Erythroblast (primary cell): Measurements from ENCODE around the gene SAC3D1.

ENCODE experiments used
- DNase-seq, 2 experiments: peaks; one replicate each; lab custom pipeline; 2025; lab: John Stamatoyannopoulos, UW
- GATA1 ChIP-seq: IDR thresholded peaks from 2 replicates; pipeline ENCODE4 v1.6.1; 2011; ENCODE audit warnings: low read depth, mild to moderate bottlenecking, control low read depth, low read length, moderate library complexity
- POLR2A ChIP-seq: IDR thresholded peaks from 2 replicates; pipeline ENCODE4 v1.6.1; 2011; ENCODE audit warnings: mild to moderate bottlenecking, low read length

SAC3D1 gene

DNA sequence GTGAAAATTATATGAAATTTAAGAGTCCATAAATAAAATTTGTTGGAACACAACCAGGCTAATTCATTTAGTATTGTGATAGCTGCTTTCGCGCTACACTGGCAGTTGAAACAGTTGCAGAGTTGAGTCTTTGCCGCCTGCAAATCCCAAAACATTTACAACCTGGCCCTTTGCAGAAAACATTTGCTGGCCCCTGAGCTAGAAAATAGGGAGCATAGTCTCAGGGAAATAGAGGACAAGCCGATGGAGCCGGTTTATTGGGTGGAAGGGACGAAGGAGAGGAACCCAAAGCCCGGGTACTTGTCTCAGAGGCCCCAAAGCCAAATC is 527 bp upstream of the SAC3D1 start:
- no peak for TF ChIP-seq POLR2A
- TF ChIP-seq GATA1: no peak
- no peak for DNase-seq

DNA sequence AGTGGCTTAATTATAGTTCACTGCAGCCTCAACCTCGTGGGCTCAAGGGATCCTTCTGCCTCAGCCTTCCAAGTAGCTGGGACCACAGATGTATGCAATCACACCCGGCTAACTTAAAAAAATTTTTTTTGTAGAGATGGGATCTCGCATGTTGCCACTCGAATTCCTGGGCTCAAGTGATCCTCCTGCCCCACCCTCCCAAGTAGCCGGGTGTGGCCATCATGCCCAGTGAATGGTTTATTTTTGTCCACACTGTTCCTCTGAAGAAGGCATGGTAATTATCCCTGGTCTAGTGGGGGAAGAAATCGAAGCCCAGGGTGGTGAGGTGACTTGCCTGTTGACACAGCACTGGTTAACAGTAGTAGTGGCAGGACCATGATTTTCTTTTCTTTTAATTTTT is 1.9 kb downstream of the SAC3D1 start:
- no peak for TF ChIP-seq POLR2A
- no peak for TF ChIP-seq GATA1
- DNase-seq: no peak

DNA sequence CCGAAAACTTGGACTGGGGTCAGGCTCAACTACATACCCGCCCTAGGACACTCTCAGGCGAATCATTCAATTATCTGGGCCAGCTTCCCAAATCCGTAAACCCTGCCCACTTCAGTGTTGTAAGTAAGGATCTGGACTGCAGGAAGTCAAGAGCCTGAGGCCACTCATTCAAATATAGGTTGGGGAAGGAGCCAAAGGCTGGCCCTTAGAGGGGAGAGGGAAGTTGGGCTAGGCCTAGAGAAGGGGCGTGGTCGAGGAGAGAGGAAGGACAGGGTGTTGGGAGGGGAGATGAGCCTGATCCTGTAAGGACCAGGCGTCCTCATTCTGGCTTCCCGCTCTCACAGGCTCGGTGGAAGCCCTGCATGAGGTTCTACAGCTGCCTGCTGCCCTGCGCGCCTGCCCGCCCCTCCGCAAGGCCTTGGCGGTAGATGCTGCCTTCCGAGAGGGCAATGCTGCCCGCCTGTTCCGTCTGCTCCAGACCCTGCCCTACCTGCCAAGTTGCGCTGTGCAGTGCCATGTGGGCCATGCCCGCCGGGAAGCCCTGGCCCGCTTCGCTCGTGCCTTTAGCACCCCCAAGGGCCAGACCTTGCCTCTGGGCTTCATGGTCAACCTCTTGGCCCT is 3.0 kb downstream of the SAC3D1 start:
- TF ChIP-seq GATA1 (no peak), POLR2A (no peak)
- no peak for DNase-seq

DNA sequence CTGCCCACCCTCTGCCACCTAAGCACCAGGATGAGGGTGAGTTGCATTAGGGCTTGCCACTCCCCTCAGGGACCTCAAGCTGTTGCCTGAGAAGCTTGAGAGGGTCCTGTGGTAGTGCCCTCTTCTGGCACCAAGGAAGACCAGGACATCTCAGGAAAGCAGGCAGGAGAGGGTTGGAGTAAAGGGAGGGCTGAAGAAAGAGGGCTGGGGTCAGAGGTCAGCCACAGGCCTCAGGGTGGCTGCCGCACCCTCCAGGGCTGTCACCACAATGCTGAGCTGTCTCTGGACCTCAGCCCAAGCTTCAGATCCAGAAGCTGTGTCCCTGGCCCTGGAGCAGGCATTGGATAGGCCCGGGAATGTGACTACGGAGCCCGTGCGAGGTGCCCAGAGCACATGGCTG is 4.1 kb downstream of the SAC3D1 start:
- TF ChIP-seq GATA1 (no peak), POLR2A (no peak)
- no peak for DNase-seq

DNA sequence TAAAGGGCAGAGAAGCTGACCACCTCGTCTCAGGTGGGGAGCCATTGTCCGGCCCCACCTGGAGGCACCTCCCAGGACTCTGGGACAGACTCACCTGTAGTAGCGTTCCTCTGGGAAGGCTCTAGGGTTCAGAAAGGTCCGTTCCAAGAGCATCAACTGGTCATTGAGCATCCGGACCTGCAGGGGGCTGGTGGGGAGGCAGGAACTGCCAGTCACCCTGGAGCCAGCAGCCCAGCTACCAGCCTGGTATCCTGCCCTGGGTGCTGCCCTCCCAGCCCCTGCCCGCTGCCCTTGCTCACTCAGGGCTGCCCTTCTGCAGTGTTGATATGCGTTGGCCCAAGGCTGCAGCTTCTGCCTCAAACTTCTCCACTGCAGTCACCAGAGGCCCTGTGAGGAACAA is 4.7 kb downstream of the SAC3D1 start:
- no peak for DNase-seq

DNA sequence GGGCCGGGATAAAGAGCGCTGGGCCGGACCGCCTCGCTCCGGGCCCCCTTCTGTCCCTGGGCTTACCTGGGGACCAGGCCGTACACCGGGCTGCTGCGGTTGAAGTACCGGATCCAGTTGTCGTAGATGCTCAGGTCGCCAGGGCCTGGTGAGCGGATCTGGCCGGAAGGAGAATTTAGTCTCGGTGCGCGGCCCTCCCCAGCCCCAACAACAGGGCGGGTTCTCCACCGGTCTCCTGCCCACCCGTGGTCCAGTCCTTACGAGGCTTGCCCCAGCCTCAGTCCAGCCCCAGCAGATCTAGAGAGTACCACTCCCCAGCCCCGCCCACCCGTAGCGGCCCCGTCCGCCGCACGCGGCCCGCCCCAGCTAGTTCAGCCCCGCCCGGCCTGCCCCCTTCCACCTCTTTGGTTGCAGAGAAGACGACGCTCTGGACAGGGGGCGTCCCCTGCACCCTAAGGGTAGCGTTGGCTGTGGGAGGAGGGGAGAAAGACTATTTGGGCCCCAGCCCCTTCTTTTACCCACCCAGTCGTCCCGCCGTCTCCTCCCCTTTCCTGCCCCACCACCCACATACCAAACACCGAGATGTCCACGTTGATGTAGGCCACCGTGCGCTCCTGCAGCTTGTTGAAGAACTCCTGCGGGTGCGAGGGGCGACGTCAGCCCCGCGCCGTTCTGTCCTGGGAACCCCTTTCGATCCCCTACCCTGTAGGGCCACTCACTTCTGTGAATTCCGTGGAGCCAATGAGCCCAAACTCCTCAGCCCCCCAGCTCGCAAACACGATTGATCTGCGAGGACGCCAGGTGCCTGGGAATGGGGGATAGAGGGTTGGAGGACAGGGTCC is 6.8 kb downstream of the SAC3D1 start:
- no peak for TF ChIP-seq GATA1
- no peak for TF ChIP-seq POLR2A
- DNase-seq: peak in 1 of 2 experiments; percentile 23

More for the DNA sequence above, 4.7 kb downstream of the SAC3D1 start:
- TF ChIP-seq GATA1 (no peak), POLR2A (no peak)

DNA sequence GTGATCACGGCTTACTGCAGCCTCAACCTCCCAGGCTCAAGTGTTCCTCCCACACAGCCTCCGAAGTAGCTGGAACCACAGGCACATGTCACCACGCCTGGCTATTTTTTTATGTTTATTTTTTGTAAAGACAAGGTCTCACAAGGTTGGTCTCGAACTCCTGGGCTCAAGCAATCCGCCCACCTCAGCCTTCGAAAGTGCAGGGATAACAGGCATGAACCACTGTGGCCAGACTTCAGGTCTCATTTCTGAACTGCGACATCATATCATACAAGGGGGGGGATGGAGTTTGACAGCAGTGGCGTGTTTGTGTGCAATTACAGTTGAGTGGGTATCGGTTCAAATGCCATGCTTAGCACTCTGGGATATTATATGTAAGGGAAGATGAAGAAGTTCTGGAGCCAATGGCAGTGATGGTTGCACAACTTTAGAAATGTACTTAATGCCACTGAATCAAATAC is 10.4 kb downstream of the SAC3D1 start:
- TF ChIP-seq POLR2A: no peak
- TF ChIP-seq GATA1: no peak
- DNase-seq: no peak

DNA sequence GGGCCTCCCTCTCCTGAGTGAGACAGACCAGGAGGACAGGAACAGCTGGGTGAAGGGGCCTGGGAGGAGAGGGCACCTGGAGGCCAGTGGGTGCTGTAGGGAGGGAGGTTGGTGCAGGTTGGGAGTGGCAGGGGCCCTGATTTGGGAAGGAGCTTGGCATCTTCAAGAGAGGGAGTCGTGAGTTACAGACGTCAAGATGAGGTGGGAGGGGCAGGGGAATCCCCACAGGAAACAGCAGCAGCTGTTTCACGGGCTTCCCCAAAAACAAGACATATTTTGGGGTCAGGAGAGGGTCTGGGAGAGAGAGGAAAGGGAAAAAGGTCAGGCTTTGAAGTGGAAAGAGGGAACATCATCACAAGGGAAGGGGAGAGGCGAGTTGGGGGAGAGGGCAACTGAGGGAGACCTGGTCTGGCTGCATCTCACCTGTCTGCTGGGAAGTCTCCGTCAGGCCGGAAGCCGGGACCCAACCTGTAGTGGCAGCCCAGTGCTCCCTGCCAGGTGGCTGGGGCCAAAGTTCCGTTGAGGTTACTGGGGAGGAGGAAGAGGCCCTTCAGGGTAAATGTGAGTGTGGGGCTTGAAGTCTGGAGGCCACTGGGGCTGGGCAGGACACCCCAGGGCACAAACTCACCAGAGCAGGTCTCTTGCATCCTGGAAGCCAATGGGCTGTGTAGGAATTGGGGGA is 13.0 kb downstream of the SAC3D1 start:
- DNase-seq: no peak
- TF ChIP-seq POLR2A (no peak), GATA1 (no peak)

DNA sequence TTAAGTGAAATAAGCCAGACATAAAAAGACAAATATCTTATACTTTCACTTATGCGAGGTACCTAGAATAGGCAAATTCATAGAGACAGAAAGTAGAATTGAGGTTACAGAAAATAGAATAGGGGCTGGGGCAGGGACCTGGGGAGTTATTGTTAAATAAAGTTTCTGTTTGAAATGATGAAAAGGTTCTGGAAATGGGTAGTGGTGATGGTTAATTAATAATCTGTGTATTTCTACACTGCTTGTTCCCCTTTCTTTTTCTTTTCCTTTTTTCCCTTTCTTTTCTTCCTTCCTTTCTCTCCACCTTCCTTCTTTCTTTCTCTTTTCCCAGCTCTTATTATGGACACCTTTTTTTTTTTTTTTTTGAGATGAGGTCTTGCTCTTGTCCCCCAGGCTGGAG is 14.5 kb downstream of the SAC3D1 start:
- TF ChIP-seq GATA1: no peak
- TF ChIP-seq POLR2A: no peak
- no peak for DNase-seq

DNA sequence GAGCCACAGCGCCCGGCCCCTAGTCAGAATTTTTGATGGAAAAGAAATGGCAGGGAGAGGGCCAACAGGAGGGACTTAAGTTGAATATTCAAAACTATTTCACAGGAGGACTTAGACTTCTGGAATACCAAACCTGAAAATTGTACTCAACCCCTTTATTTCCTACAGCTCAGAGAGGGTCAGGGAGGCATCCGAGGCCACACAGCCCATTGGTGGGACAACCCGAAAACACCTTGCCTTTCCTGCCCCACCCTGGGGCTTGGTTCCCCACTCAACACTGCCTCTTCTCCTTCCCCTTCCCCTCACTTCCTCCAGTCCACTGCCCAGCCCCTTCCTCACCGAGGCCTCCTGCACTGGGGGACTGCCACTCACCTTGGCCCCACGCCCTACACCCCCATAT is 16.0 kb downstream of the SAC3D1 start:
- TF ChIP-seq GATA1 (no peak), POLR2A (no peak)
- DNase-seq: no peak

DNA sequence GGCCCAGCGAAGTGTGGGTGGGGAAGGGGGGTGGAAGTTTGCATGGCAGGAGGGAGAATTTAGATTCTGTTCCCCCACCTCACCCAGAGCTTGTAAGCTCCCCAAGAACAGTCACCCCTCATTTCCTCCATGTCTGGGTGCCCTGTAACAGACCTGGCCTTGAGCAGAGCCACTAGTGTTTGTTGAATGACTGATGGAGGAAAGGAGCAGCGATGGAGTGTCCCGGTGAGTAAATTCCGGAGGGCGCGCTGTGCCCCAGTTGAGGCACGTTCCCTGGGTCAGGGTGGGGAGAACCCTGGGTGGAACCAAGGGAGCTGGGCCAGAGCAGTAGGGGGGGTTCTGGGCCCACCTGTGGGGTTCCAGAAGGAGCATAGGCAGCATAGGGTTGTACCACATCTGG is 16.5 kb downstream of the SAC3D1 start:
- TF ChIP-seq POLR2A (no peak), GATA1 (no peak)
- no peak for DNase-seq

DNA sequence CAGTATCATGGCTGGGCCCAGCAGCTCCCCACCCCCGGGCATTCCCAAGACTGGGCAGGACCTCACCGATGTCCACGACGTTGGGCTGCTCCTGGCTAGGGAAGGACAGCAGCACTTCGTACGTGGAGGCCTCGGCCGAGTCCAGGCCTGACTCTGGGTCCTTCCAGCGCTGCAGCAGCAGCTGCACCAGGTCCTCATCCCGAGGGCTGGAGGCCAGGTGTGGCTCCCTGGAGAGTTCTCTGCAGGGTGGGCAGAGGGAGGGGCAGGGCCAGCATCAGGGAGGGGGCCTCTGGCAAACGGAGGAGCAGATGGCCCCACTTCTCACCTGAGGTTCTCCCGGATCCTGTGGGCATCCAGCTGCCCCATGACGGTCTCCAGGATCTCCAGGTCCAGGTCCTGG is 17.0 kb downstream of the SAC3D1 start:
- TF ChIP-seq GATA1: no peak
- no peak for TF ChIP-seq POLR2A
- no peak for DNase-seq

DNA sequence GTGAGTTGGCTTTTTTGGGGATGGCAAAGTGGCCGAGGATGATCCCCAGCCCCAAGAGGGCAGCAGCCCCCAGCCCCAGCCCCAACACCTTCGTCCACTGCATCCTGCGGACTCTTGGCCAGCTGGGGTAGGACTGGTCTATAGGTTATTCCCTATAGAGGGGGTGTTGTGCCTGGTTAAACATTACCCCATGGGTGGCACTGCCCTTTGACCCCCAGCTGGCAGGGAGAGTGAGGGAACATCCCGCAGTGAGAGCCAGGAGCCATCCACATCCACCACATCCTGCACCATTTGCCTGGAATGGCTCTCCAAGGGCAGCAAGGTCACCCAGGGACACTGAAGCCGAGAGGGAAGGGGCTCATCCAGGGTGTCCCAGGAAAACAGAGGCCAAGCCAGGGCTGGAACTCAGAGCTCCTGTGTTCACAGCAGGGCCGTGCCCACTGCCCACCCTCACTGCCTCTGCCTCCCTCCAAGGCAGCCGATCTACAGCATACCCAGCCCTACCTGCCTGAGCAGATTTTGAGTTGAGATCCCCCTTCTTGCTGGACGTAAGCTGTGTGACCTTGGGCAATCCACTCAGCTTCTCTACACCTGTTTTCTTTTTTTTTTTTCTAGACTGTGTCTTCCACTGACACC is 17.5 kb downstream of the SAC3D1 start, which contains the start of gene NAALADL1:
TSS of gene NAALADL1 (minus strand) at position 135 of the 636 bp plus-strand sequence. CDS start at position 103, 32 bp downstream.
- TF ChIP-seq GATA1 (no peak), POLR2A (no peak)
- DNase-seq: no peak

DNA sequence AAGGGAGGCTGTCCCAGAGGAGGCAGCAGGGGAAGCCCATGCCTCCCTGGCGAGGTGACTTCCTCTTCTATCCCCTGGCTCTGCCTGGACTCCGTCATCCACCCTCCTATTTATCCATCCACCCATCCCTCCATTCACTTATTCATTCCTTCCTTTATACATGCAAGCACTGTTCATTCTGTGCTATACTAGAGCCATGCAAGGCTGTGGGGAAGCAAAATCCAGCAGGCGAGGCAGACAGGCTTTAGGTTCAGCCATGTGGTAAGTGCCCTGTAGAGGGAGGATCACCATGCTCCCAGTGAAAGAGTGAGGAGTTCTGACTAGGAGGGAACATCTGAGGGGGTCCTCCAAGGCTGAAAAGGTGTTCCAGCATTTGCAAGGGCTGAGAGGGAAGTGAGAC is 18.5 kb downstream of the SAC3D1 start:
- TF ChIP-seq GATA1: no peak
- no peak for TF ChIP-seq POLR2A
- no peak for DNase-seq
